RPMI7951 (cell line): Measurements from ENCODE around the gene KRT31. TPM values are rescaled to one million over a fixed set of nuclear protein-coding genes. Genes with fewer than 3 reads are reported as not detected.
"Not testable (repeated sequence)": the region's sequence is repeated elsewhere in the genome, so short reads cannot be mapped to it uniquely, and the experiment has no call there.

Experiments
- DNase-seq: peaks from one replicate; pipeline ENCODE4 v3.0.0-alpha.2; 2012; ENCODE audit warnings: low read depth
- total RNA-seq: library from RNA; depleted of rRNA; stranded (reverse); fragments of >200 nt; shearing (Covaris generic); gene quantifications from 2 replicates; pipeline ENCODE4 v1.2.3, GENCODE V29; 2014

Gene KRT31
- total RNA-seq, 1 experiment from 2014 or later: not detected

DNA sequence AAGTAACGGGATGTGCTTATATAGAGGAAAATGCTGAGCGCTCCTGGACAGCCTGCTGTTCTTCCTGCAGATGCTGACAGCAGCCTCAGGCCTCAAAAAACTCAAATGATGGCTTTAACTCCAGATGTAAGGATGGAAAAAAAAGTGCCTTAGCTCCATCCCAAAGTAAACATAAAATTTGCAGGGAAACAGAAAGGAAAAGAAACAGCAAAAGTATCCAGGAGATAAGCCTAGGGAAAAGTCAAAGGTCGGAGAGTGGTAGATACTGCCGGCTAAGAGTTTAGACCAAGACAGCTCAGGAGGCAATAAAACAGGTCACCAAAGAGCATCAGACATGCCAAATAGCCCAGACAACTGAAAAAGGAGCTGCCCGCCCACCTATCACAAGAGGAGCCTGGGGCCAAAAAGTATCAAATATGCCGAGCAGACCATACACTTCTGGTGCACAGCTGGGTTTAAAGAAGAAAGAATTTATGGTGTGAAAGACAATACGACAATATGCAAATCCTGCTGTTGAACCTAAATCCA is 6.9 kb downstream of the KRT31 start:
- DNase-seq: peak; percentile 54

DNA sequence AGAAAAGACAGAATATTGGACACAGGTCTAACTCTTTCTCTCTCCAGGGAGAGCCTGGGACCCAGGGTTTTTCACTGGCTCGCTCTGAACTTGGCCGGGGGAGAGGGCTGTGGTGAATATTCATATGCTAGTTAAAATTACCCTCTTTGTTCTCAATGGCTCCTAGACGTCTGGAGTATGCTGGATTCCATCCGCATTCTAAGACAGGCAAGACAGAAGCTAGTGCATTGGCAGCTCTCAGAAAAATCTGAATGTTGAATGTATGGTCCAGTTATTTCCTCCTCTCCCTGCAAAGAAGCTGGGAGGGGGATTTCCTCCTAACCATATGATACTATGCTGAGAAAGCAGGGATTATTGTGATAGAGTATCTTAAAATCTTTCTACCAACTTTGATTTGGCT is 9.7 kb downstream of the KRT31 start:
- DNase-seq: no peak

GRCh38 chr17:41386227-41386626 is 11.2 kb downstream of the KRT31 start:
- no peak for DNase-seq

- no peak for DNase-seq
These were observed 13.7 kb downstream of the KRT31 start for GRCh38 chr17:41383690-41384089.

DNA sequence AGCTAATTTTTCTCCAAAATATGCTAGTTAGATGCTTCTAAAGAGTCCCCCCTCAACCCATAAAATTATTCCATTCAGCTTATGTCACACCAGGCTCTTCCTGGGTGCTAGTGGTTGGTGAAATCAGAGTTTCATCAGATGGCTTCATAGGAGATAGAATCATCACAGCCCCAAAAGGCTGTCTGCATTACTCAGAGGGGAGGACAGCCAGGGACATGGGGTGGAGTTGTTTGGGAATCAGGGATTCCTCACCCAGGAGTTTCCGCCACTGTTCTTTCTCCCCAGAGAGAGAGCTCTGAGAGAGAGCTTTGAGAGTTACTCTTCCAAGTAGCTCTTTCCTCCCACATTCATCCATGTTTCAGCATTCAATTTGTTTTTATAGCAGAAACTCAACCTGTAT is 15.0 kb downstream of the KRT31 start:
- DNase-seq: no peak

DNA sequence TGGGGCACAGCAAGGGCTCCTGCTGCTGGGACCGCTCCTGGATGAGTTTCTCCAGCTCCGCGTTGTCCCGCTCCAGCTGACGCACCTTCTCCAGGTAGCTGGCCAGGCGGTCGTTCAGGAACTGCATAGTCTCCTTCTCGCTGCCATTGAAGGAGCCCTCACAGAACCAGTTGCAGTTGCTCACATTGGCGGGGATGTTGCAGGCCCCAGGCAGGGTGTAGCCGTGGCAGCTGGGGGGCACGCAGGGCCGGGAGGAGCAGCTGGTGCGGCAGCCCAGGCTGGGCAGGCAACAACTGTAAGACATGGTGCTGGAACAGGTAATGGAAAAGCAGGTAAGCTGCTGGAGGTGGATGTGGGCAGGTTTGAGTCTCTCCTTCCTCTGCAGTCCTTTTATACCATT is 15.5 kb downstream of the KRT31 start, which contains the start of gene KRT34:
Gene KRT34, minus strand, starts transcription at position 364 of the 400 bp plus-strand sequence. Its CDS starts 60 bp downstream, at position 304.
- not testable (repeated sequence) for DNase-seq

- DNase-seq: peak; percentile 80
These were observed 17.3 kb downstream of the KRT31 start for GRCh38 chr17:41380091-41380490.

DNA sequence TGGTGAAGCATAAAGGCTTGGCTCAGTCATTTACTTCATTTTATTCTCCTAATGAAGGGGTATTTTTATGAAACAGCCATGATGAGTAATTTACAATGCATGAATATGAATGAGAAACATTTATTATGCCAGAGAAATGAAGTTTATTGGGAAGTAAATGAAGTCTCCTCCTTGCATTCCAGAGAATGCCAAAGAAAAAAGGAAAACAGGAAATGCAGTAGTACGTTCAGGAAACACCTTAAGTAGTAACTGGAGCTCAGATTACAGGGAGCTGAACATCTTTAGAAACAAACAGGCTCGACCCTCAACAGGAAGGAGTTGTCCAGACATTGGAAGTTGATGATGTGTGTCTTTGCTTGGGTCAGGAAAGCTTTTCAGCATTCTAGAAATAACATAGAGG is 19.9 kb downstream of the KRT31 start:
- DNase-seq: no peak

DNA sequence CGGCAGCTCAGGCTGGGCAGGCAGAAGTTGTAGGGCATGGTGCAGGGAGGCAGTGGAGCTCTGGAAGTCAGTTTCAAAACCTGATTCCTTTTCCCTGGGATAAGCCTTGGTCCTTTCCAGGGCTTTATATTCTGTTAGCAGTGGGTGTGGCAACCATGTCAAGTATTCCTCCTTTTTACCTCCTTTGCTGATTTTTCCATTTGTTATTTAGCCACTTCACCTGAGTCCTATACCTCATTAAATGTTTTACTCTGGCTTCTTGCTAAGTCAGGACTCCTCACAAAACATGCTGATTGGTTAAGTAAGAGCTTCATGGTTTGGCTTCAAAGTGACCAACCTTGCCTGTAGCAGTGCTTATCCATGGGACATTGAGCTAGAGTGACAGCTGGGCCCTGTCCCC is 27.7 kb downstream of the KRT31 start, which contains the start of gene KRT33B:
Gene KRT33B, minus strand, starts transcription at position 101 of the 400 bp plus-strand sequence. Its CDS starts 63 bp downstream, at position 38.
- DNase-seq: no peak

DNA sequence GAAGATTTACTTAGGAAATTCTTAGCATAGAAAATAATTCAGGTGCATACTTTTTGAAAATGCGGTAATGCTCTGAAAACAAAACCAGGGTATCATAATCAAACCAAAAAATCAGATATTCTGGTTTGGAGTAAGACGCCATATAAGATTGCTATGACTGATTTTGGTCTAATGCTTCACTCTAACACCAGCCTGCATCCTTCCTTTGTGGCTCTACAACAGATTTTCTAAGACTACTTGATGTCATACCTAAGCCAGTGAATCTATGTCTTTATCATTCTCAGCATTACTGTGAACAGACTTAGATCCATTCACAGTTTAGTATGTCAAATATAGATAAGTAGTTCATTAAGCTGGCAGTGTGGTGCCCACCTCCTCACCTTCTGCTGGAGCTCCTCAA is 28.4 kb downstream of the KRT31 start:
- no peak for DNase-seq

GRCh38 chr17:41367426-41368075 is 29.9 kb downstream of the KRT31 start:
- DNase-seq: peak; percentile 43

GRCh38 chr17:41366070-41366469 is 31.3 kb downstream of the KRT31 start:
- DNase-seq: no peak

DNA sequence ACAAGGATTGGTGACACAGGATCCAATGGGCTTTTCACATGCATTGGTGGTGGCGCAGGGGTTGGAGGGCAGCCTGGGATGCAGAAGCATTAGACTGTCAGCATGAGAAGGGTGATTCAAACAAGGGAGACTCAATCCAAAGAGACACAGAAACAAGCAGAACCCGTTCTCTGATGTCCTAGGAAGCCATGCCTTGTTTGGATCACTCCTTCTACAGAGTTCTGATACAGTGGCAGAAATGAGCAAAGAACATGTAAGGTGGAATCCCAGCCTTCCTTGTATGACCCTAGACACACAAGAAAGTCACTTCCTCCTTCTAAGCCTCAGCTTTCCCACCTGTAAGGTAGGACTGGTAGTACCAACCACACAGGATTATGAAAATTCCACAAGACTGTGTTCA is 33.5 kb downstream of the KRT31 start:
- DNase-seq: no peak

- peak; percentile 79 for DNase-seq
These were observed 37.0 kb downstream of the KRT31 start for GRCh38 chr17:41360296-41360995.

- no peak for DNase-seq
These were observed 42.9 kb downstream of the KRT31 start for GRCh38 chr17:41354536-41354935.

GRCh38 chr17:41352597-41353366 is 44.6 kb downstream of the KRT31 start:
- peak; percentile 15 for DNase-seq

- no peak for DNase-seq
These were observed 46.2 kb downstream of the KRT31 start for GRCh38 chr17:41351177-41351576.

DNA sequence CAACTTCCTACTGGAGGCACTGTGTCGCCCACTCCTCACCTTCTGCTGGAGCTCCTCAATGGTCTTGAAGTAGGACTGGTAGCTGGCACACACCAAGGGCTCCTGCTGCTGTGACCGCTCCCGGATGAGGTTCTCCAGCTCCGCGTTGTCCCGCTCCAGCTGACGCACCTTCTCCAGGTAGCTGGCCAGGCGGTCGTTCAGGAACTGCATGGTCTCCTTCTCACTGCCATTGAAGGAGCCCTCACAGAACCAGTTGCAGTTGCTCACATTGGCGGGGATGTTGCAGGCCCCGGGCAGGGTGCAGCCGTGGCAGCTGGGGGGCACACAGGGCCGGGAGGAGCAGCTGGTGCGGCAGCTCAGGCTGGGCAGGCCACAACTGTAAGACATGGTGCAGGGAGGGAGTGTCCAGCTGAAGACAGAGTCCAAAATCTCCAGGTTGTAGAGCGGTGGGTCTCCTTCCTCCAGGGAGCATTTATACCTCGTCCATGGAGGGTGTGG is 47.0 kb downstream of the KRT31 start, which contains the start of gene KRT33A:
Gene KRT33A, minus strand, starts transcription at position 448 of the 498 bp plus-strand sequence. Its CDS starts 61 bp downstream, at position 387.
- DNase-seq: not testable (repeated sequence)

DNA sequence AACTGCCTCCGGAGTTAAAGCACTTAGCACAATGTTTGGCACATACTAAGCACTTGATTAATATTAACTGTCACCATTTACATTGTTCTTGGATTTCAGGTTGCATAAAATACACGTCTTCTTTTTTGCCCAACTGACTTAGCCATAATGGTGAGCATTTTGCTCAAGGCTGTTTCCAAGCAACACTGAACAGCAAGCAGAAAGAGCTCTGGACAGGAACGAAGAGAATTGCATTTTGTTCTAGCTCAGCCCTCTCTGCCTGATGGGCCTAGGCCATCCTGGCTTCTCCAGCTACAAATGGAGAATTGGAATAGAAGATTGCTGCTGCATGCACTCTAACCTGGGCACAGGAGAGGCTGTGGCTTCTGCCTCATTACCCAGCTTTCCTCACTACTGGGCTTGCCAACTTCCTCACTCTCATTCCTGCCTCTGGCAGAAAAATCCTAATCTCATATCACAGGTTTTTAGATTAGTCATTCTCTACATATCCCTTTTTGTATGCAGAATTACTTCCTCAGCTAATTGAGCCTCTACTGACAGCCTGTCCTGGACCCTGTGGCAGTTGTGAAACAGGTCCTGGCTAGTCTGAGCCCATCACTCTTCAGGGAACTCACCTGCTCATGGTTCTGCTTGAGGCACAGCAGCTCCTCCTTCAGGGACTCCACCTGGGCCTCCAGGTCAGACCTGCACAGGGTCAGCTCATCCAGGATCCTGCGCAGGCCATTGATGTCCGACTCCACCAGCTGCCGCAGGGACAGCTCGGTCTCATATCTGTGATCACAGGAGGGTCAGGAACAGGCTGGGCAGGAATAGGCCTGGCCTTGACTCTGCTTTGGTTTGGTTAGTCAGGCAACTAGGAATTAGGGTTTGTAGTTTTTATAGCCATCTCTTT is 49.3 kb downstream of the KRT31 start:
- DNase-seq: no peak

DNA sequence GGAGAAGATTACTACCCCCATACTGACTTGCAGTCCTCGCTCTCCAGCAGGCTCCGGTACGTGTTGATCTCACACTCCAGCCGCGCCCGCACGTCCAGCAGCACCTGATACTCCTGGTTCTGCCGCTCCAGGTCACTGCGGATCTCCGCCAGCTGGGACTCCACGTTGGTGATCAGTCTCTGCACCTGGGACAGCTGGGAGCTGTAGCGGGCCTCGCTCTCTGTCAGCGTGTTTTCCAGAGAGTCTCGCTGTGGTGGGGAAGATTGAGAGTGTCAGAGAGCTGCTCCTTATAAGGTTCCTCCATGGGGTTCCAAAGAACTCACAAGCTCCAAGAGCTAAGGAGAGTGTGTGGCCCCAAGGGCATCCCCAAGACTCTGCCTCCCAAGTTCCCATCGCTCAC is 51.0 kb downstream of the KRT31 start:
- DNase-seq: not testable (repeated sequence)

DNA sequence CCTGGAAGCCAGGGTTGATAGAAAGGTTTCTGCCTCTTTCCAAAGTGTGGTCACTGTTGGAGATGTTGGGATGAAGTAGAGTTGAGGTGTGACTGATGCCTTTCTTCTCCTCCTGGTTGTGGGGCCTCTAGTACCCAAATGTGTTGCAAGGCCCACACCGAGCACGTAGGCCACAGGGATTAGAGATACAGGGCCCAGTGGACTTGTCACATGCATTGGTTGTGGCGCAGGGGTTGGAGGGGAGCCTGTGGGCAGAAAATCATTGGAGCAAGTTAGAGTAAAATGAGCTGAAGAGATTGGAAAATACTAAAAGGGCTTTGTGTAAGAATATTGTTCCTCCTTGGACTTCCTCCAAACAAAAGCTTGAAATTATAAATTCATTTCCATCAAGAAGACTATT is 51.4 kb downstream of the KRT31 start:
- no peak for DNase-seq
